Gastroesophageal sphincter (tissue), 4 donors: ENCODE measurements around the gene TMEM208. TPM values are rescaled to one million over a fixed set of nuclear protein-coding genes. Genes with fewer than 3 reads are reported as not detected.

Experiments
- ATAC-seq: fragments of 150-250 bp; one replicate; pipeline ENCODE4 v1.9.1; 2016; ENCODE audit warnings: mild to moderate bottlenecking, moderate library complexity
- H3K27ac ChIP-seq, 4 donors: fragments of 200-600 bp; sonication (generic) in 3 of 4; 1 replicate in 3 of 4; 2 replicates in 1 of 4; pipeline ENCODE4 v1.5.1; 2016 to 2019
- H3K27me3 ChIP-seq: fragments of 200-600 bp; sonication (generic); one replicate; pipeline ENCODE4 v1.5.1; 2019
- H3K36me3 ChIP-seq, 2 donors: fragments of 200-600 bp; sonication (generic); one replicate each; pipeline ENCODE4 v1.5.1; 2019; ENCODE audit warnings: control low read depth in 1 of 2
- H3K4me1 ChIP-seq, 3 donors: fragments of 200-600 bp; sonication (generic); 1 replicate in 2 of 3; 2 replicates in 1 of 3; pipeline ENCODE4 v1.5.1; 2016 to 2019; ENCODE audit warnings: control low read depth in 2 of 3
- H3K4me3 ChIP-seq, 2 donors: fragments of 200-600 bp; sonication (generic); one replicate each; pipeline ENCODE4 v1.5.1; 2019; ENCODE audit warnings: mild to moderate bottlenecking in 1 of 2, moderate library complexity in 1 of 2
- H3K9me3 ChIP-seq, 3 donors: fragments of 200-600 bp; sonication (generic); one replicate each; pipeline ENCODE4 v1.5.1; 2017 to 2019; ENCODE audit warnings: control low read depth in 2 of 3
- EP300 ChIP-seq: sonication (generic); formaldehyde crosslinking; IDR thresholded peaks from one replicate; pipeline ENCODE4 v1.6.1; 2017; ENCODE audit warnings: antibody characterized with exemption, mild to moderate bottlenecking
- POLR2A ChIP-seq, 2 donors: fragments of 450-650 bp; IDR thresholded peaks; one replicate each; pipeline ENCODE4 v1.6.1; 2017; ENCODE audit warnings: antibody characterized with exemption in 2 of 2, mild to moderate bottlenecking in 2 of 2, moderate library complexity in 1 of 2
- POLR2AphosphoS5 ChIP-seq: sonication (generic); formaldehyde crosslinking; IDR thresholded peaks from one replicate; pipeline ENCODE4 v1.6.1; 2017; ENCODE audit warnings: antibody characterized with exemption
- WGBS, 2 donors: methylation state at CpG; one replicate each; pipeline ENCODE4 v1.1.5; 2018; ENCODE audit warnings: low coverage in 1 of 2; 5-methylcytosine and 5-hydroxymethylcytosine counted together
- total RNA-seq, 4 donors: library from RNA; depleted of rRNA; stranded (reverse); fragments of >200 nt; gene quantifications; one replicate each; pipeline ENCODE4 v1.1.0, GENCODE V29; 2016
- TF ChIP-seq, protein P1 (sequence below), 4 experiments: fragments of 200-600 bp in 2 of 4; fragments of 450-650 bp in 2 of 4; sonication (generic) in 1 of 4; IDR thresholded peaks; one replicate each; pipeline ENCODE4 v1.5.1; 2017 to 2019; ENCODE audit warnings: antibody characterized with exemption in 4 of 4, mild to moderate bottlenecking in 2 of 4, moderate library complexity in 2 of 4

Gene TMEM208
- total RNA-seq, 4 donors from 2014 or later = 15.4 to 34.7 (median 30.7) TPM

DNA sequence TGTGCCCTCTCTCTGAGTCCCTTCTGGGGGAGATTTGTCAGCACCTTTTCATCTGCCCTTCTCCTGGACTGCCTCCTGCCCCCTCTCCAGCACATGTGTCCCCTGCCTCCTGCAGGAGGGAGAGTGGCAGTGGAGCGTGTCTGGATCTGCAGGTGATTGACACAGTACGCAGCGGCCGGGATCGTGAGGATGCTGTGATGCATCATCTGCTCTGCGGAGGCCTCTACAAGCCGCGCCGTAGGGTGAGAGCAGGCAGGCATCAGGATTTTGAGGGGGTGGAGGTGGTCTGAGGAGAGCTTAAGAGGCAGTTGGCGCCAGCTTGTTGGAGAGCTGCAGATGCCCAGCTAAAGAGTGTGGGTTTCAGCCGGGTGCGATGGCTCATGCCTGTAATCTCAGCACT lies 32.8 kb downstream of the TMEM208 start:
- Histone ChIP-seq H3K4me3 (no peak overlapping the region), H3K36me3 (no peaks in the 10 kb centered on the region), H3K27ac (no peak overlapping the region), H3K4me1 (no peaks in the 10 kb centered on the region), H3K27me3 (peaks cover 34% of the 10 kb centered on the region), H3K9me3 (no peaks in the 10 kb centered on the region)
- no peak for ATAC-seq
- TF ChIP-seq, protein P1, sequence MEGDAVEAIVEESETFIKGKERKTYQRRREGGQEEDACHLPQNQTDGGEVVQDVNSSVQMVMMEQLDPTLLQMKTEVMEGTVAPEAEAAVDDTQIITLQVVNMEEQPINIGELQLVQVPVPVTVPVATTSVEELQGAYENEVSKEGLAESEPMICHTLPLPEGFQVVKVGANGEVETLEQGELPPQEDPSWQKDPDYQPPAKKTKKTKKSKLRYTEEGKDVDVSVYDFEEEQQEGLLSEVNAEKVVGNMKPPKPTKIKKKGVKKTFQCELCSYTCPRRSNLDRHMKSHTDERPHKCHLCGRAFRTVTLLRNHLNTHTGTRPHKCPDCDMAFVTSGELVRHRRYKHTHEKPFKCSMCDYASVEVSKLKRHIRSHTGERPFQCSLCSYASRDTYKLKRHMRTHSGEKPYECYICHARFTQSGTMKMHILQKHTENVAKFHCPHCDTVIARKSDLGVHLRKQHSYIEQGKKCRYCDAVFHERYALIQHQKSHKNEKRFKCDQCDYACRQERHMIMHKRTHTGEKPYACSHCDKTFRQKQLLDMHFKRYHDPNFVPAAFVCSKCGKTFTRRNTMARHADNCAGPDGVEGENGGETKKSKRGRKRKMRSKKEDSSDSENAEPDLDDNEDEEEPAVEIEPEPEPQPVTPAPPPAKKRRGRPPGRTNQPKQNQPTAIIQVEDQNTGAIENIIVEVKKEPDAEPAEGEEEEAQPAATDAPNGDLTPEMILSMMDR (IDR thresholded peaks at IDR 0.05) = no peak
- TF ChIP-seq EP300 (no peak), POLR2AphosphoS5 (no peak), POLR2A (IDR thresholded peaks at IDR 0.05) (no peak)
- no CpG with 5 or more reads among the region's 12 CpGs for WGBS, 2 donors

DNA sequence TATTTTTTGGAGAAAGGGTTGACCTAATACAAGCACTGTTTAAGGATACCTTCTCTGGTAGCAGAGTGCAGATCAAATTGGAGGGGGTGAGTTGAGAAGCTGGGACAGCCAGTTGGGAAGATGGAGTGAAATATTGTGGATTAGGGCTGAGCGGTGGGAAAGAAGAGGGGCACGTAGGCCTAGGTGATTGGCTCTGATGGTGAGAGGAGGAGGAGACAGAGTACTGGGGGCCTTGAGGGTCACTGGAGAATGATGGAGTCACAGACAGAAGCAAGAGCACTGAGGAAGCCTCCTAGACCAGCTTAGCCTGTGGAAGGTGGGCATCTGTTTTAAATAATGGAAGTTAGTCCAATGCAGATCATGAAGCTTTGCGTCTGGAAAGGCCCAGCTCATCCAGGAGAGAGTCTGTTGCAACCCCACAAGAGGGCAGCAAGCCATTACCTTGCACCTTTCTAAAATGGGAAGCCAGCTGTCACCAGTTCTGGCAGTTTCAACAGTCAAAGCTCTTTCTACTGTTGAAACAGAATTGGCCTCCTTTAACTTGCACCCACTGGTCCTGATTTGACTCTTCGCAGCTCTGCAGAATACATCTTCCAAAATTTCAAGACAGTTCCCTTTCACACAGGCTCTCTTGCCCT lies 33.6 kb downstream of the TMEM208 start:
- Histone ChIP-seq H3K36me3 (no peaks in the 10 kb centered on the region), H3K27ac (no peak overlapping the region), H3K4me3 (no peak overlapping the region), H3K9me3 (no peaks in the 10 kb centered on the region), H3K27me3 (peaks cover 28% of the 10 kb centered on the region), H3K4me1 (no peaks in the 10 kb centered on the region)
- 63 to 82% methylated on average over 2 to 4 of the region's 4 CpGs for WGBS, 2 donors
- ATAC-seq = no peak
- TF ChIP-seq, protein P1 (IDR thresholded peaks at IDR 0.05) = peak in 1 of 4 experiments; percentile 33
- TF ChIP-seq EP300 = no peak

DNA sequence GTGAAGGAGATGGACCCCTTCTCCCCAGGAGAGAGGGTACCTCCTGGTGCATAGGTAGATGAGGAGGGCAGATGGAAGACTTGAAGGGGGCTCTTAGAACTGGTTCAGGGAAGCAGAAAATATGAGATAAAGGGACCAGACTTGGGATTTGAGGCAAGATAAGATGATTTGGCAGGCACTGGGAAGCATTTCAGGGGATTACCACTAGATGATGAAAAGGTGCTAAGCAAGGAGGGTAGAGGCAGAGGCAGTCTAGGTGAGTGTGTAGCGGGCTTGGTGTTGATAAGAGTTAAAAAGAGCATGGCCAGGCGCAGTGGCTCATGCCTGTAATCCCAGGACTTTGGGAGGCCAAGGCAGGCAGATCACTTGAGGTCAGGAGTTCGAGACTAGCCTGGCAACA lies 36.3 kb downstream of the TMEM208 start:
- no peaks in the 10 kb centered on the region for H3K36me3 ChIP-seq

DNA sequence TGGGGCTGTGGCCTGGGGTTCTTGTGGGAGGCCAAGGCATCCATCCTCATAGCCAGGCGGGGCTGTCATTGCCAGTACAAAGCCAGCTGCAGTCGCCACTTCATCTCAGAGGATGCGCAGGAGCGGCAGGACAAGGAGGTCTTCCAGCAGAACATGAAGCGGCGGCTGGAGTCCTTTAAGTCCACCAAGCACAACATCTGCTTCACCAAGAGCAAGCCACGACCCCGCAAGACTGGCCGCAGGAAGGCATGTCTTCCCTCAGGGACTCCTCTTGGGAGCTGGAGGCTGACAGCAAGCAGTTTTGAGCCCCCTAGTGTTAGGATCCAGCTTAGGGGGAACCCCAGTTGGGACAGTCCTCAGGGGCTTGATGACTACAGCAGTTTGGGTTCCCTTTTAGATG lies 37.3 kb downstream of the TMEM208 start:
- no peak for ATAC-seq
- WGBS, 2 donors = no CpG with 5 or more reads among the region's 9 CpGs

More for the DNA sequence above, 36.3 kb downstream of the TMEM208 start:
- TF ChIP-seq POLR2A (IDR thresholded peaks at IDR 0.05) (no peak), POLR2AphosphoS5 (no peak), EP300 (no peak)
- TF ChIP-seq, protein P1 (IDR thresholded peaks at IDR 0.05) = no peak
- Histone ChIP-seq H3K4me1 (no peaks in the 10 kb centered on the region), H3K27me3 (peaks cover 38% of the 10 kb centered on the region), H3K9me3 (no peaks in the 10 kb centered on the region), H3K27ac (no peak overlapping the region), H3K4me3 (no peak overlapping the region)
- ATAC-seq = no peak
- 73 to 86% methylated on average over 3 of the region's 3 CpGs for WGBS, 2 donors

DNA sequence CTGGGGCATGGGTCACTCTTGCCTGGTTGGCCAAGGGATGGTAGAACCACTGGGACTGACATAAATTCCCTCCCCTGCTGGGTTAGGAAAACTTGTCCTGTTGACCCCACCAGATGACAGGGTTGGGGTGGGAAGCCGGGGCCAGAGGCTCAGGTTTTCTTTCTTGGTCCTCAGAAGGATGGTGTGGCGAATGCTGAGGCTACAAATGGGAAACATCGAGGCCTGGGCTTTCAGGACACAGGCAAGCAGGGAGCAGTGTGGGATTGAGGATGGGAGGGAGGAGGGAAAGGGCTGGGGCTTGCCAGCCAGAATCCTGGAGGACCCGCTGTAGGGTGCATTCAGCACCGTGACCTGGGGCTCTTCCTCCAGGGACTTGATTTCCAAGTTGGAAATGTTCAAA lies 37.9 kb downstream of the TMEM208 start:
- TF ChIP-seq, protein P1 (IDR thresholded peaks at IDR 0.05) = no peak
- TF ChIP-seq POLR2A (IDR thresholded peaks at IDR 0.05) (no peak), EP300 (no peak), POLR2AphosphoS5 (no peak)
- no peak overlapping the region for H3K27ac ChIP-seq
- H3K4me1 ChIP-seq = no peaks in the 10 kb centered on the region
- H3K4me3 ChIP-seq = no peak overlapping the region
- no peak for ATAC-seq
- WGBS, 2 donors = 90% methylated on average over 2 of the region's 5 CpGs; no CpG with 5 or more reads in 1 of the 2 donors
- H3K36me3 ChIP-seq = no peaks in the 10 kb centered on the region
- no peaks in the 10 kb centered on the region for H3K9me3 ChIP-seq
- H3K27me3 ChIP-seq = peaks cover 38% of the 10 kb centered on the region

More for the DNA sequence above, 37.3 kb downstream of the TMEM208 start:
- Histone ChIP-seq H3K27me3 (peaks cover 38% of the 10 kb centered on the region), H3K4me1 (no peaks in the 10 kb centered on the region), H3K36me3 (no peaks in the 10 kb centered on the region), H3K27ac (no peak overlapping the region), H3K4me3 (no peak overlapping the region), H3K9me3 (no peaks in the 10 kb centered on the region)
- TF ChIP-seq POLR2AphosphoS5 (no peak), POLR2A (IDR thresholded peaks at IDR 0.05) (no peak)
- TF ChIP-seq, protein P1 (IDR thresholded peaks at IDR 0.05) = no peak
